GM12891 (cell line): Measurements from ENCODE around the gene STARD10.

Experiments used
- PAX5 ChIP-seq: IDR thresholded peaks from 2 replicates; pipeline ENCODE4 v1.6.1; 2011; ENCODE audit warnings: low read length, moderate library complexity, mild to moderate bottlenecking; ENCODE audit not compliant: insufficient read depth, severe bottlenecking
- POLR2A ChIP-seq: IDR thresholded peaks from 2 replicates; pipeline ENCODE4 v1.6.1; 2011; ENCODE audit warnings: low read depth, low read length, control low read depth
- POLR2AphosphoS5 ChIP-seq: IDR thresholded peaks from 2 replicates; pipeline ENCODE4 v1.6.1; 2011; ENCODE audit warnings: low read depth, low read length, control low read depth
- POU2F2 ChIP-seq: IDR thresholded peaks from 2 replicates; pipeline ENCODE4 v1.6.1; 2011; ENCODE audit warnings: low read depth, mild to moderate bottlenecking, control low read depth, low read length, moderate library complexity
- SPI1 ChIP-seq: IDR thresholded peaks from 2 replicates; pipeline ENCODE4 v1.6.1; 2011; ENCODE audit warnings: low read depth, low read length, control low read depth
- TAF1 ChIP-seq: IDR thresholded peaks from 2 replicates; pipeline ENCODE4 v1.6.1; 2011; ENCODE audit warnings: low read depth, low read length, control low read depth

- TF ChIP-seq POU2F2 (no peak), POLR2AphosphoS5 (no peak), POLR2A (no peak), SPI1 (no peak), TAF1 (no peak), PAX5 (no peak)
These were observed 73.1 kb downstream of the STARD10 start for GRCh38 chr11:72720784-72721183.
